ENCODE data around the gene CEACAM16. TPM values are rescaled to one million over a fixed set of nuclear protein-coding genes. Genes with fewer than 3 reads are reported as not detected.
"Not testable (repeated sequence)": the region's sequence is repeated elsewhere in the genome, so short reads cannot be mapped to it uniquely, and the experiment has no call there.

CEACAM16 gene
- total RNA-seq, 8 experiments from 2014 or later = 0.19 TPM; not detected in 7

- Histone ChIP-seq H3K27ac (no peak overlapping the region), H3K4me3 (no peak overlapping the region), H3K4me1 (replicated peaks in 1 of 2) (no peaks in the 10 kb centered on the region)
- 43 to 80% (median 64%) methylated on average over 1 to 5 of the region's 5 CpGs; no CpG with 5 or more reads in 6 of the 10 experiments for WGBS, 10 experiments
- in situ Hi-C loops (cut with MboI; ENCODE audit: low pct_unique_long_range_greater_than_20kb in 2 of 9, low sequenced_read_pairs in 9 of 9, unreplicated experiment in 9 of 9) = no loop called here
- ATAC-seq (replicated peaks in 6 of 8) = no peak
These were observed 1.6 kb downstream of the CEACAM16 start for GRCh38 chr19:44700547-44700946.

DNA sequence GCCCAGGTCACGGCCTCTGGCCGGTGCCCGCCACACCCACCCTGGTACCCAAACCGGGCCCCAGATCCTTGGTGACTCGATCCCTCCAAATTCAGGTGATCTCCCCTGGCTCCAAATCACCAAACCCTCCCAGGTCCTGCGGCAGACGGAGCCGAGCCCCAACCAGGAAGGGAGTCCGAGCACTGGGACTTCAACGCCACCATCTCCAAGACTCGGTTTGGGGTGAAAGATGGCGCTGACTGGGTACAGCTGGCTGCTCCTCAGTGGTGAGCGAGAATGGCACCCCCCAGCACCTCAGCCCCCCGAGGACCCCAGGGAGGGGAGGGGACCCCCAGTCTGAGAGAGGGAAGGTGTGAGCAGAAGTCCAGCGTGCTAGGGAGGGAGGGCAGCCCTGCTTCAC lies 2.3 kb downstream of the CEACAM16 start:
- in situ Hi-C loops (cut with MboI; ENCODE audit: low pct_unique_long_range_greater_than_20kb in 2 of 9, low sequenced_read_pairs in 9 of 9, unreplicated experiment in 9 of 9) = no loop called here
- H3K4me1 ChIP-seq (replicated peaks in 1 of 2) = no peaks in the 10 kb centered on the region
- ATAC-seq (replicated peaks in 6 of 8) = no peak
- 17 to 100% (median 100%) methylated on average over 1 to 4 of the region's 15 CpGs; no CpG with 5 or more reads in 5 of the 10 experiments for WGBS, 10 experiments
- no peak overlapping the region for H3K4me3 ChIP-seq
- H3K27ac ChIP-seq = no peak overlapping the region

- H3K27ac ChIP-seq = no peak overlapping the region
- 29 to 84% (median 67%) methylated on average over 1 to 6 of the region's 17 CpGs; no CpG with 5 or more reads in 5 of the 10 experiments for WGBS, 10 experiments
- H3K4me1 ChIP-seq (replicated peaks in 1 of 2) = no peaks in the 10 kb centered on the region
- ATAC-seq (replicated peaks in 6 of 8) = no peak
- in situ Hi-C loops (cut with MboI; ENCODE audit: low pct_unique_long_range_greater_than_20kb in 2 of 9, low sequenced_read_pairs in 9 of 9, unreplicated experiment in 9 of 9) = no loop called here
- no peak overlapping the region for H3K4me3 ChIP-seq
These were observed 3.7 kb downstream of the CEACAM16 start for GRCh38 chr19:44702551-44703176.

GRCh38 chr19:44703336-44704078 lies 4.6 kb downstream of the CEACAM16 start:
- Histone ChIP-seq H3K27ac (no peak overlapping the region), H3K4me3 (no peak overlapping the region), H3K4me1 (replicated peaks in 1 of 2) (no peaks in the 10 kb centered on the region)
- in situ Hi-C loops (cut with MboI; ENCODE audit: low pct_unique_long_range_greater_than_20kb in 2 of 9, low sequenced_read_pairs in 9 of 9, unreplicated experiment in 9 of 9) = no loop called here
- 40 to 95% (median 87%) methylated on average over 1 to 4 of the region's 28 CpGs; no CpG with 5 or more reads in 5 of the 10 experiments for WGBS, 10 experiments
- no peak for ATAC-seq (replicated peaks in 6 of 8)

DNA sequence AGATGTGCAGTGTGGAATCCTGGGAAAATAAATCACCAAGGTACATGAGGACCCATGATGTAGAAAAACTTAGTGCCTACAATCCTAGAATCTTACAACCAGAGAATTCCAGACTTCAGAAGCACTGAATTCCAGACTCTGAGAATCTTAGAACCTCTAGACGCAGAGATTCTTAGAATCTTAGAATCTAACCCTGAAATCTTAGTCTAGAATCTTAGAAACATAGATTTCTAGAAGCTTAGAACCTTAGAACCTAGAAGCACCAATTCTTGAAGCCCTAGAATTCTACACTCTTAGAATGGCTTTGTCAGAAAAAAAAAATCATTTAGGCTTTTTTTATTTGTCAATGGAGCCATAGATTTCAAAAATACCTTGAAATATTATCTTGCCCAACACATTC lies 6.0 kb downstream of the CEACAM16 start:
- WGBS, 10 experiments = 0 to 88% (median 80%) methylated on average over 1 of the region's 1 CpG; no CpG with 5 or more reads in 5 of the 10 experiments
- H3K27ac ChIP-seq = no peak overlapping the region
- H3K4me1 ChIP-seq (replicated peaks in 1 of 2) = no peaks in the 10 kb centered on the region
- in situ Hi-C loops (cut with MboI; ENCODE audit: low pct_unique_long_range_greater_than_20kb in 2 of 9, low sequenced_read_pairs in 9 of 9, unreplicated experiment in 9 of 9) = no loop called here
- ATAC-seq (replicated peaks in 6 of 8) = no peak
- H3K4me3 ChIP-seq = no peak overlapping the region

GRCh38 chr19:44705502-44706010 lies 6.6 kb downstream of the CEACAM16 start:
- WGBS, 10 experiments = 57 to 100% (median 80%) methylated on average over 1 to 8 of the region's 12 CpGs; no CpG with 5 or more reads in 3 of the 10 experiments
- Histone ChIP-seq H3K27ac (no peak overlapping the region), H3K4me3 (no peak overlapping the region), H3K4me1 (replicated peaks in 1 of 2) (no peaks in the 10 kb centered on the region)
- ATAC-seq (replicated peaks in 6 of 8) = no peak
- in situ Hi-C loops (cut with MboI; ENCODE audit: low pct_unique_long_range_greater_than_20kb in 2 of 9, low sequenced_read_pairs in 9 of 9, unreplicated experiment in 9 of 9) = no loop called here

- Histone ChIP-seq H3K27ac (no peak overlapping the region), H3K4me3 (no peak overlapping the region), H3K4me1 (replicated peaks in 1 of 2) (no peaks in the 10 kb centered on the region)
- in situ Hi-C loops (cut with MboI; ENCODE audit: low pct_unique_long_range_greater_than_20kb in 2 of 9, low sequenced_read_pairs in 9 of 9, unreplicated experiment in 9 of 9) = no loop called here
- WGBS, 10 experiments = 0 to 70% (median 60%) methylated on average over 1 to 4 of the region's 6 CpGs; no CpG with 5 or more reads in 5 of the 10 experiments
- ATAC-seq (replicated peaks in 6 of 8) = no peak
These were observed 7.7 kb downstream of the CEACAM16 start for GRCh38 chr19:44706506-44707236.

DNA sequence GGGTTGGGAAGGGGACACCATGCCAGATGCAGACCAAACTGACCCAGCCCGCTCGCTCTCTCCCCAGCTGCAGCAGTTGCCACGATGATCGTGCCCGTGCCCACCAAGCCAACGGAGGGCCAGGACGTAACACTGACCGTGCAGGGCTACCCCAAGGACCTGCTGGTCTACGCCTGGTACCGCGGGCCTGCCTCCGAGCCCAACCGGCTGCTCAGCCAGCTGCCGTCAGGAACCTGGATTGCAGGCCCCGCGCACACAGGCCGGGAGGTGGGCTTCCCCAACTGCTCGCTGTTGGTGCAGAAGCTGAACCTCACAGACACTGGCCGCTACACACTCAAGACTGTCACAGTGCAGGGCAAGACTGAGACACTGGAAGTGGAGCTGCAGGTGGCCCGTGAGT lies 8.8 kb downstream of the CEACAM16 start:
- in situ Hi-C loops (cut with MboI; ENCODE audit: low pct_unique_long_range_greater_than_20kb in 2 of 9, low sequenced_read_pairs in 9 of 9, unreplicated experiment in 9 of 9) = no loop called here
- no peak for ATAC-seq (replicated peaks in 6 of 8)
- H3K27ac ChIP-seq = no peak overlapping the region
- H3K4me3 ChIP-seq = no peak overlapping the region
- no peaks in the 10 kb centered on the region for H3K4me1 ChIP-seq (replicated peaks in 1 of 2)
- WGBS, 10 experiments = 52 to 91% (median 87%) methylated on average over 3 to 14 of the region's 20 CpGs; no CpG with 5 or more reads in 5 of the 10 experiments

DNA sequence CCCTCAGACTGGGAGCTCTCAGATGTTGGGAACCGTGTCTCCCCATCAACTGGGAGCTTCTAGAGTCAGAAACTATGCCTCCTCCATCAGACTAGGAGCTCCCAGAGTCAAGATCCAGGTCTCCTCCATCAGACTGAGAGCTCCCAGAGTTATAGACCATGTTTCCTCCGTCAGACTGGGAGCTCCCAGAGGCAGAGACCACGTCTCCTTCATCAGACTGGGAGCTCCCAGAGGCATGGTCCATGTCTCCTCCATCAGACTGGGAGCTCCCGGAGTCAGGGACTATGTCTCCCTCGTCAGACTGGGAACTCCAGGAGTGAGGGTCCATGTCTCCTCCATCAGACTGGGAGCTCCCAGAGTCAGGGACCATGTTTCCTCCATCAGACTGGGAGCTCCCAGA lies 10.0 kb downstream of the CEACAM16 start:
- Histone ChIP-seq H3K27ac (no peak overlapping the region), H3K4me1 (replicated peaks in 1 of 2) (no peaks in the 10 kb centered on the region), H3K4me3 (no peak overlapping the region)
- 0 to 40% methylated on average over 1 of the region's 5 CpGs; no CpG with 5 or more reads in 8 of the 10 experiments for WGBS, 10 experiments
- ATAC-seq (replicated peaks in 6 of 8) = no peak
- in situ Hi-C loops (cut with MboI; ENCODE audit: low pct_unique_long_range_greater_than_20kb in 2 of 9, low sequenced_read_pairs in 9 of 9, unreplicated experiment in 9 of 9) = no loop called here

DNA sequence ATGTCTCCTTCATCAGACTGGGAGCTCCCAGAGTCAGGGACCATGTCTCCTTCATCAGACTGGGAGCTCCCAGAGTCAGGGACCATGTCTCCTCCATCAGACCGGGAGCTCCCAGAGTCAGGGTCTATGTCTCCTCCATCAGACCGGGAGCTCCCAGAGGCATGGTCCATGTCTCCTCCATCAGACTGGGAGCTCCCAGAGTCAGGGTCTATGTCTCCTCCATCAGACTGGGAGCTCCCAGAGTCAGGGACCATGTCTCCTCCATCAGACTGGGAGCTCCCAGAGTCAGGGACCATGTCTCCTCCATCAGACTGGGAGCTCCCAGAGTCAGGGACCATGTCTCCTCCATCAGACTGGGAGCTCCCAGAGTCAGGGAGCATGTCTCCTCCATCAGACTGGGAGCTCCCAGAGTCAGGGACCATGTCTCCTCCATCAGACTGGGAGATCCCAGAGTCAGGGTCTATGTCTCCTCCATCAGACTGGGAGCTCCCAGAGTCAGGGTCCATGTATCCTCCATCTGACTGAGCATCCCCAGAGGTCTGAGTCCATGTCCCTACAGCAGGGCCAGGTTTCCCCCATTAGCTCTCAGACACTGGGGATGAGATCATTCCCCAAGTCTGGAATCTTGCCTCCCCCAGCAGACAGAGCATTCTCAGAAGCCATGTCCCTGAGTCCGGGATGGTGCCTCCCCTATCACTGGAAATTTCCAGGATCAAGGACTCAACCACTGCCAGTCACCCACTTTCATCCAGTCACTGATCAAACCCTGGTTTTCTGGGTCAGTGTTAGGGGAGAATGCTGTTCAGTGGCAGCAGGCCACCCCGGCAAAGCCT lies 10.7 kb downstream of the CEACAM16 start:
- in situ Hi-C loops (cut with MboI; ENCODE audit: low pct_unique_long_range_greater_than_20kb in 2 of 9, low sequenced_read_pairs in 9 of 9, unreplicated experiment in 9 of 9); ATAC-seq (replicated peaks in 6 of 8); H3K27ac ChIP-seq; H3K4me3 ChIP-seq; H3K4me1 ChIP-seq (replicated peaks in 1 of 2): not testable (repeated sequence)
- 60 to 100% methylated on average over 1 of the region's 4 CpGs; no CpG with 5 or more reads in 8 of the 10 experiments for WGBS, 10 experiments

DNA sequence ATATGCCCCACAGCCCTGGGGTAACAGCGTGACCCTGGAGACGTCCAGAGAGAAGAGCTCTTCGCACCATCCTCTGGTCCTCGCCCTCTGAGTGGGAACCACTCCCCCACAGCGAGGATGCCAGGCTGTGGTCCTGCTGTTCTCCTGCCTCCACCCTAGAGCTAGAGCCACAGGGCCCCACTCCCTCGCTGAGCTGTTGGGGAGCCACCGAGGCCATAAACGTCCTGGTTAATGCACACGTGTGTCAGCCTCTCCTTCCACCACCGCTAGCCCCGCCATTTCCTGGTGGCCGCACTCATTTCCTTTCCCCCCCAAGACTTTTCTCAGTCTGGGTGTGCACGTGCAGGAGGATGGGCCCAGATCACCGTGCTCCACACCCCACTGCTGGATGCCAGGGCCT lies 11.5 kb downstream of the CEACAM16 start:
- ATAC-seq (replicated peaks in 6 of 8) = no peak

GRCh38 chr19:44712864-44713515 lies 14.0 kb downstream of the CEACAM16 start:
- 0 to 100% (median 23%) methylated on average over 1 to 4 of the region's 4 CpGs; no CpG with 5 or more reads in 2 of the 10 experiments for WGBS, 10 experiments
- no peak overlapping the region for H3K27ac ChIP-seq
- H3K4me1 ChIP-seq (replicated peaks in 1 of 2) = no peaks in the 10 kb centered on the region
- ATAC-seq (replicated peaks in 6 of 8) = peak in 2 of 8 experiments; percentile 26 to 50
- H3K4me3 ChIP-seq = no peak overlapping the region
- in situ Hi-C loops (cut with MboI; ENCODE audit: low pct_unique_long_range_greater_than_20kb in 2 of 9, low sequenced_read_pairs in 9 of 9, unreplicated experiment in 9 of 9) = no loop called here

More for the DNA sequence above, 11.5 kb downstream of the CEACAM16 start:
- Histone ChIP-seq H3K4me3 (no peak overlapping the region), H3K4me1 (replicated peaks in 1 of 2) (no peaks in the 10 kb centered on the region), H3K27ac (no peak overlapping the region)
- in situ Hi-C loops (cut with MboI; ENCODE audit: low pct_unique_long_range_greater_than_20kb in 2 of 9, low sequenced_read_pairs in 9 of 9, unreplicated experiment in 9 of 9) = no loop called here
- WGBS, 10 experiments = 20 to 100% (median 87%) methylated on average over 1 to 3 of the region's 14 CpGs; no CpG with 5 or more reads in 6 of the 10 experiments
